WTC11 (cell line): ENCODE data around the gene OLFML2B. TPM values are rescaled to one million over a fixed set of nuclear protein-coding genes. Genes with fewer than 3 reads are reported as not detected.

Source experiments
- ATAC-seq: fragments of 200-7000 bp; cut with Tn5 transposase; 2 replicates; pipeline ENCODE4 v1.10.0; 2021; ENCODE audit warnings: mild to moderate bottlenecking, moderate library complexity
- CTCF ChIA-PET: fragments of 300-600 bp; sonication (Branson Sonifier 250); formaldehyde crosslinking; loops from one replicate; lab custom pipeline; 2021; ENCODE audit warnings: antibody characterized with exemption; lab: Charles Lee
- POLR2A ChIA-PET: fragments of 350-600 bp; sonication (Branson Sonifier 250); formaldehyde crosslinking; loops from one replicate; lab custom pipeline; 2021; ENCODE audit warnings: antibody characterized with exemption; lab: Charles Lee
- DNase-seq: peaks from one replicate; pipeline ENCODE4 v3.0.0; 2021; ENCODE audit warnings: low spot score
- H3K27ac Mint-ChIP-seq: 2 replicates; pipeline ENCODE4 v1.8.0; 2021; ENCODE audit warnings: mixed read lengths
- H3K27me3 Mint-ChIP-seq: 2 replicates; pipeline ENCODE4 v1.8.0; 2021; ENCODE audit warnings: low read depth, mild to moderate bottlenecking, moderate library complexity, mixed read lengths
- H3K36me3 Mint-ChIP-seq: 2 replicates; pipeline ENCODE4 v1.8.0; 2021; ENCODE audit warnings: mixed read lengths
- H3K4me1 Mint-ChIP-seq: 2 replicates; pipeline ENCODE4 v1.8.0; 2022; ENCODE audit warnings: mixed read lengths
- H3K4me3 Mint-ChIP-seq: 2 replicates; pipeline ENCODE4 v1.8.0; 2021; ENCODE audit warnings: mild to moderate bottlenecking, moderate library complexity, mixed read lengths
- H3K9me3 Mint-ChIP-seq: 2 replicates; pipeline ENCODE4 v1.8.0; 2021; ENCODE audit warnings: mixed read lengths
- CTCF ChIP-seq: fragments of 200-600 bp; IDR thresholded peaks from 2 replicates; pipeline ENCODE4 v1.8.0; 2022; ENCODE audit warnings: antibody characterized with exemption
- E2F5 ChIP-seq: sonication (generic); formaldehyde crosslinking; IDR thresholded peaks from 2 replicates; pipeline ENCODE4 v1.8.1; 2022; ENCODE audit warnings: mild to moderate bottlenecking, moderate library complexity, missing genetic modification reagents
- EMX1 ChIP-seq: fragments of 250-450 bp; sonication (Bioruptor Pico); IDR thresholded peaks from 2 replicates; pipeline ENCODE4 v1.8.0; 2021; ENCODE audit warnings: mild to moderate bottlenecking
- FOXJ3 ChIP-seq: sonication (generic); formaldehyde crosslinking; IDR thresholded peaks from 2 replicates; pipeline ENCODE4 v1.9.0; 2021; ENCODE audit warnings: missing genetic modification reagents, mild to moderate bottlenecking, borderline replicate concordance
- FOXP4 ChIP-seq: sonication (generic); formaldehyde crosslinking; IDR thresholded peaks from 2 replicates; pipeline ENCODE4 v1.8.0; 2022; ENCODE audit warnings: mild to moderate bottlenecking, missing genetic modification reagents
- HMGXB4 ChIP-seq: sonication (generic); formaldehyde crosslinking; IDR thresholded peaks from 2 replicates; pipeline ENCODE4 v1.8.1; 2023; ENCODE audit warnings: mild to moderate bottlenecking, moderate library complexity, missing genetic modification reagents
- RORB ChIP-seq: fragments of 250-450 bp; sonication (Bioruptor Pico); IDR thresholded peaks from 2 replicates; pipeline ENCODE4 v1.9.0; 2021; ENCODE audit warnings: mild to moderate bottlenecking
- SOX15 ChIP-seq: fragments of 250-450 bp; sonication (Bioruptor Pico); IDR thresholded peaks from 2 replicates; pipeline ENCODE4 v1.9.0; 2021; ENCODE audit warnings: mild to moderate bottlenecking
- TCF7 ChIP-seq: sonication (generic); formaldehyde crosslinking; IDR thresholded peaks from 2 replicates; pipeline ENCODE4 v1.8.0; 2022; ENCODE audit warnings: mild to moderate bottlenecking, low read depth, missing genetic modification reagents, moderate library complexity
- TP53 ChIP-seq: sonication (generic); formaldehyde crosslinking; IDR thresholded peaks from 2 replicates; pipeline ENCODE4 v1.8.1; 2023; ENCODE audit warnings: mild to moderate bottlenecking, missing genetic modification reagents
- USF1 ChIP-seq: sonication (generic); formaldehyde crosslinking; IDR thresholded peaks from 2 replicates; pipeline ENCODE4 v1.8.0; 2022; ENCODE audit warnings: mild to moderate bottlenecking, missing genetic modification reagents
- ZNF396 ChIP-seq: fragments of 250-450 bp; sonication (Bioruptor Pico); IDR thresholded peaks from 2 replicates; pipeline ENCODE4 v1.8.0; 2021; ENCODE audit warnings: mild to moderate bottlenecking, moderate library complexity, borderline replicate concordance
- ZNF425 ChIP-seq: fragments of 250-450 bp; sonication (Bioruptor Pico); conservative IDR thresholded peaks from 2 replicates; pipeline ENCODE4 v1.9.0; 2021; ENCODE audit warnings: mild to moderate bottlenecking
- ZNF532 ChIP-seq: fragments of 250-450 bp; sonication (Bioruptor Pico); IDR thresholded peaks from 2 replicates; pipeline ENCODE4 v1.9.0; 2021; ENCODE audit warnings: mild to moderate bottlenecking, borderline replicate concordance
- total RNA-seq: library from RNA; stranded (reverse); gene quantifications from 3 replicates; pipeline ENCODE4 v1.2.3, GENCODE V29; 2021
- TF ChIP-seq, protein P1 (sequence below): sonication (generic); formaldehyde crosslinking; IDR thresholded peaks from 2 replicates; pipeline ENCODE4 v1.8.1; 2023; ENCODE audit warnings: mild to moderate bottlenecking, missing genetic modification reagents
- TF ChIP-seq, protein P2 (sequence below): sonication (generic); formaldehyde crosslinking; IDR thresholded peaks from 2 replicates; pipeline ENCODE4 v1.8.0; 2022; ENCODE audit warnings: missing genetic modification reagents

The OLFML2B gene
- total RNA-seq, 1 experiment from 2014 or later: 4.9 TPM

DNA sequence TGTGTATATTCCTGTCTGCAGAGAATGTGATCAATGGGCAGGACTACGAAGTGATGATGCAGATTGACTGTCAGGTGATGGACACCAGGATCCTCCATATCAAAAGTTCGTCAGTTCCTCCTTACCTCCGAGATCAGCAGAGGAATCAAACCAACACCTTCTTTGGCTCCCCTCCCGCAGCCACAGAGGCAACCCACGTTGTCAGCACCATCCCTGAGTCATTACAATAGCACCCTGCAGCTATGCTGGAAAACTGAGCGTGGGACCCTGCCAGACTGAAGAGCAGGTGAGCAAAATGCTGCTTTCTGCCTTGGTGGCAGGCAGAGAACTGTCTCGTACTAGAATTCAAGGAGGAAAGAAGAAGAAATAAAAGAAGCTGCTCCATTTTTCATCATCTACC, 65.2 kb downstream of the OLFML2B start (continued):
- TF ChIP-seq FOXJ3 (CRISPR knock-in tag) (no peak), TP53 (no peak)
- TF ChIP-seq, all 79 proteins: peak for 0

GRCh38 chr1:161956930-161957329, 66.7 kb downstream of the OLFML2B start:
- no peak for DNase-seq
- CTCF ChIA-PET: interaction anchor here (1.0 kb wide), 1 partner anchor 80 kb away, joined by 3 read pairs; no protein-coding TSS in a partner anchor
- no peak for ATAC-seq
- POLR2A ChIA-PET: no interaction called here
- Mint-ChIP-seq H3K36me3 (peaks cover 2% of the 10 kb centered on the region; the same call in 1 of the 2 replicates), H3K4me3 (no peak overlapping the region), H3K27ac (no peak overlapping the region), H3K4me1 (peaks cover 6% of the 10 kb centered on the region)
- TF ChIP-seq RORB (CRISPR knock-in tag): no peak
- TF ChIP-seq HMGXB4 (CRISPR knock-in tag): no peak
- TF ChIP-seq TCF7: no peak
- TF ChIP-seq, protein P1, sequence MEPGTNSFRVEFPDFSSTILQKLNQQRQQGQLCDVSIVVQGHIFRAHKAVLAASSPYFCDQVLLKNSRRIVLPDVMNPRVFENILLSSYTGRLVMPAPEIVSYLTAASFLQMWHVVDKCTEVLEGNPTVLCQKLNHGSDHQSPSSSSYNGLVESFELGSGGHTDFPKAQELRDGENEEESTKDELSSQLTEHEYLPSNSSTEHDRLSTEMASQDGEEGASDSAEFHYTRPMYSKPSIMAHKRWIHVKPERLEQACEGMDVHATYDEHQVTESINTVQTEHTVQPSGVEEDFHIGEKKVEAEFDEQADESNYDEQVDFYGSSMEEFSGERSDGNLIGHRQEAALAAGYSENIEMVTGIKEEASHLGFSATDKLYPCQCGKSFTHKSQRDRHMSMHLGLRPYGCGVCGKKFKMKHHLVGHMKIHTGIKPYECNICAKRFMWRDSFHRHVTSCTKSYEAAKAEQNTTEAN: no peak
- no peak for TF ChIP-seq FOXP4 (CRISPR knock-in tag)
- no peak for TF ChIP-seq ZNF425
- TF ChIP-seq CTCF: no peak
- TF ChIP-seq EMX1: no peak
- no peak for TF ChIP-seq ZNF532 (CRISPR knock-in tag)
- TF ChIP-seq, protein P2, sequence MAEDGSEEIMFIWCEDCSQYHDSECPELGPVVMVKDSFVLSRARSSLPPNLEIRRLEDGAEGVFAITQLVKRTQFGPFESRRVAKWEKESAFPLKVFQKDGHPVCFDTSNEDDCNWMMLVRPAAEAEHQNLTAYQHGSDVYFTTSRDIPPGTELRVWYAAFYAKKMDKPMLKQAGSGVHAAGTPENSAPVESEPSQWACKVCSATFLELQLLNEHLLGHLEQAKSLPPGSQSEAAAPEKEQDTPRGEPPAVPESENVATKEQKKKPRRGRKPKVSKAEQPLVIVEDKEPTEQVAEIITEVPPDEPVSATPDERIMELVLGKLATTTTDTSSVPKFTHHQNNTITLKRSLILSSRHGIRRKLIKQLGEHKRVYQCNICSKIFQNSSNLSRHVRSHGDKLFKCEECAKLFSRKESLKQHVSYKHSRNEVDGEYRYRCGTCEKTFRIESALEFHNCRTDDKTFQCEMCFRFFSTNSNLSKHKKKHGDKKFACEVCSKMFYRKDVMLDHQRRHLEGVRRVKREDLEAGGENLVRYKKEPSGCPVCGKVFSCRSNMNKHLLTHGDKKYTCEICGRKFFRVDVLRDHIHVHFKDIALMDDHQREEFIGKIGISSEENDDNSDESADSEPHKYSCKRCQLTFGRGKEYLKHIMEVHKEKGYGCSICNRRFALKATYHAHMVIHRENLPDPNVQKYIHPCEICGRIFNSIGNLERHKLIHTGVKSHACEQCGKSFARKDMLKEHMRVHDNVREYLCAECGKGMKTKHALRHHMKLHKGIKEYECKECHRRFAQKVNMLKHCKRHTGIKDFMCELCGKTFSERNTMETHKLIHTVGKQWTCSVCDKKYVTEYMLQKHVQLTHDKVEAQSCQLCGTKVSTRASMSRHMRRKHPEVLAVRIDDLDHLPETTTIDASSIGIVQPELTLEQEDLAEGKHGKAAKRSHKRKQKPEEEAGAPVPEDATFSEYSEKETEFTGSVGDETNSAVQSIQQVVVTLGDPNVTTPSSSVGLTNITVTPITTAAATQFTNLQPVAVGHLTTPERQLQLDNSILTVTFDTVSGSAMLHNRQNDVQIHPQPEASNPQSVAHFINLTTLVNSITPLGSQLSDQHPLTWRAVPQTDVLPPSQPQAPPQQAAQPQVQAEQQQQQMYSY (CRISPR knock-in tag): no peak
- TF ChIP-seq USF1 (CRISPR knock-in tag): no peak
- TF ChIP-seq E2F5 (CRISPR knock-in tag): no peak
- TF ChIP-seq SOX15 (CRISPR knock-in tag): no peak
- TF ChIP-seq ZNF396 (CRISPR knock-in tag): no peak
- TF ChIP-seq, all 79 proteins: peak for 0
- Mint-ChIP-seq H3K27me3 (no peaks in the 10 kb centered on the region), H3K9me3 (no peaks in the 10 kb centered on the region)
